Esophagus squamous epithelium (tissue), 4 donors: ENCODE results near the gene GIN1.

Source experiments
- POLR2A ChIP-seq, 4 donors: fragments of 450-650 bp; IDR thresholded peaks; one replicate each; pipeline ENCODE4 v1.6.1; 2017; ENCODE audit warnings: antibody characterized with exemption in 4 of 4, mild to moderate bottlenecking in 4 of 4, moderate library complexity in 3 of 4
- TF ChIP-seq, protein P1 (sequence below), 6 experiments: fragments of 450-650 bp in 4 of 6; fragments of 200-600 bp in 2 of 6; sonication (generic) in 2 of 6; IDR thresholded peaks; one replicate each; pipeline ENCODE4 v1.5.1; 2016 to 2019; ENCODE audit warnings: antibody characterized with exemption in 6 of 6, mild to moderate bottlenecking in 4 of 6, moderate library complexity in 4 of 6

DNA sequence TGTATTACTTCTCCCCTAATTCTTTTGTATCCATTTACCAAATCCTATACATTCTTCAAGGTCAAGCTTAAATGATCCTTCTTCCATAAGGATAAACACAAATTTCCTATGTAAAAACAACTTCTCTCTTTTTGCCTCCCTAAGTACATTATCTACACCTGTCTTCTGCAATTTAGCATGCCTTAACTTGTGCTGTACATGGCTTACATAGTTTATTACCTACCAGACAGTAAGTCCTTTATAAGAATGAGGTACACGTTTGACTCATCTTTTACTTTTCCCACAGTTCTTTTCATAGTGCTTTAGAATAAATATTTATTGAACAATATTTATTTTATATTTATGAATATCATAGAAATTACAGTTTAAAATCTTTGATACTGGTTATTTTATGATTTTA is 33.4 kb downstream of the GIN1 start:
- TF ChIP-seq, protein P1, sequence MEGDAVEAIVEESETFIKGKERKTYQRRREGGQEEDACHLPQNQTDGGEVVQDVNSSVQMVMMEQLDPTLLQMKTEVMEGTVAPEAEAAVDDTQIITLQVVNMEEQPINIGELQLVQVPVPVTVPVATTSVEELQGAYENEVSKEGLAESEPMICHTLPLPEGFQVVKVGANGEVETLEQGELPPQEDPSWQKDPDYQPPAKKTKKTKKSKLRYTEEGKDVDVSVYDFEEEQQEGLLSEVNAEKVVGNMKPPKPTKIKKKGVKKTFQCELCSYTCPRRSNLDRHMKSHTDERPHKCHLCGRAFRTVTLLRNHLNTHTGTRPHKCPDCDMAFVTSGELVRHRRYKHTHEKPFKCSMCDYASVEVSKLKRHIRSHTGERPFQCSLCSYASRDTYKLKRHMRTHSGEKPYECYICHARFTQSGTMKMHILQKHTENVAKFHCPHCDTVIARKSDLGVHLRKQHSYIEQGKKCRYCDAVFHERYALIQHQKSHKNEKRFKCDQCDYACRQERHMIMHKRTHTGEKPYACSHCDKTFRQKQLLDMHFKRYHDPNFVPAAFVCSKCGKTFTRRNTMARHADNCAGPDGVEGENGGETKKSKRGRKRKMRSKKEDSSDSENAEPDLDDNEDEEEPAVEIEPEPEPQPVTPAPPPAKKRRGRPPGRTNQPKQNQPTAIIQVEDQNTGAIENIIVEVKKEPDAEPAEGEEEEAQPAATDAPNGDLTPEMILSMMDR (IDR thresholded peaks at IDR 0.05), result no peak
- no peak for TF ChIP-seq POLR2A (IDR thresholded peaks at IDR 0.05)
